Measurements from ENCODE around the gene KIRREL3. TPM values are rescaled to one million over a fixed set of nuclear protein-coding genes. Genes with fewer than 3 reads are reported as not detected.

Gene KIRREL3
- total RNA-seq, 2 donors from 2014 or later = 0.28 TPM; not detected in 1

DNA sequence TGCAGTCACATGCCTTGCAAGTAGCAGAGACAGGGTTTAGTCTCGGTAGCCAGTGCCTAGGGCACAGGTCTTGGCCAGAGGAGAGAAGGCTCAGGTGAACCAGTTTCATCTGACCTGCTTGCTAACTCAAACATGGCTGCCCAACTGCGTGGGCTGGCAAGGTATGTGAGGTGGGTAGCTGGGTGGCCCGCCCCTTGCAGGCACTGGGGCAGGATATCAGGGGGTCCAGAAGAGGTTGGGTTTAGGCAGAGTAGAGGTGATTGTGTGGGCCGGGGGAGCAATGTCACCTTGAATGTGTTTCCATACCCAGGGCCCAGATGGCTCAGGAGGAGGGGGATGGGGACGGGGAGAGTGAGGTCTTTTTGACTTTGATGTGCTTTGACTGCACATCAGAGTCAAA, 607.4 kb downstream of the KIRREL3 start:
- 88% methylated on average over 5 of the region's 5 CpGs for WGBS
- intact Hi-C loops (cut with DNase I) = no loop called here
- Histone ChIP-seq H3K9me3 (no peaks in the 10 kb centered on the region), H3K27me3 (replicated peaks; ENCODE audit: insufficient read depth) (no peaks in the 10 kb centered on the region), H3K36me3 (no peaks in the 10 kb centered on the region), H3K4me3 (no peak overlapping the region), H3K4me1 (replicated peaks) (no peaks in the 10 kb centered on the region), H3K27ac (no peak overlapping the region)
- no peak for DNase-seq (ENCODE audit: low spot score)
- TF ChIP-seq POLR2AphosphoS5 (IDR thresholded peaks at IDR 0.05) (no peak), POLR2A (IDR thresholded peaks at IDR 0.05) (no peak)
- TF ChIP-seq, protein P1, sequence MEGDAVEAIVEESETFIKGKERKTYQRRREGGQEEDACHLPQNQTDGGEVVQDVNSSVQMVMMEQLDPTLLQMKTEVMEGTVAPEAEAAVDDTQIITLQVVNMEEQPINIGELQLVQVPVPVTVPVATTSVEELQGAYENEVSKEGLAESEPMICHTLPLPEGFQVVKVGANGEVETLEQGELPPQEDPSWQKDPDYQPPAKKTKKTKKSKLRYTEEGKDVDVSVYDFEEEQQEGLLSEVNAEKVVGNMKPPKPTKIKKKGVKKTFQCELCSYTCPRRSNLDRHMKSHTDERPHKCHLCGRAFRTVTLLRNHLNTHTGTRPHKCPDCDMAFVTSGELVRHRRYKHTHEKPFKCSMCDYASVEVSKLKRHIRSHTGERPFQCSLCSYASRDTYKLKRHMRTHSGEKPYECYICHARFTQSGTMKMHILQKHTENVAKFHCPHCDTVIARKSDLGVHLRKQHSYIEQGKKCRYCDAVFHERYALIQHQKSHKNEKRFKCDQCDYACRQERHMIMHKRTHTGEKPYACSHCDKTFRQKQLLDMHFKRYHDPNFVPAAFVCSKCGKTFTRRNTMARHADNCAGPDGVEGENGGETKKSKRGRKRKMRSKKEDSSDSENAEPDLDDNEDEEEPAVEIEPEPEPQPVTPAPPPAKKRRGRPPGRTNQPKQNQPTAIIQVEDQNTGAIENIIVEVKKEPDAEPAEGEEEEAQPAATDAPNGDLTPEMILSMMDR (IDR thresholded peaks at IDR 0.05) = no peak

DNA sequence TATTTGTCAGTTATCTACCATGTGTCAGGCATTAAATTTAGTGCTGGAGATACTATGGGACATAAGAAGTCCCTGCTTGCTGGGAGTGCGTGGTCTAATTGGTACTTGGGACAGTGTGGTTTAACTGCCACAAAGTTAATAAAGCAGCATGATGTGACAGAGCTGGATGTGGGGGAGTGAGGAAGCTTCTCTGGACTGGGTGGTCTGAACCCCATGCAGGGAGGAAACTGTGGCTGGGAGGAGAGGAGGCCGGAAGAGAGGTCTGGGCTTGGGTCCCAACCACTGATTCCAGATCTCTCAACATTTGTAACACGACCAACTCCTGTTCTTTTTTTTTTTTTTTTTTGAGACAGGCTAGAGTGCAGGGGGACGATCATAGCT, 607.9 kb downstream of the KIRREL3 start:
- TF ChIP-seq POLR2A (IDR thresholded peaks at IDR 0.05) (no peak), POLR2AphosphoS5 (IDR thresholded peaks at IDR 0.05) (no peak)
- TF ChIP-seq, protein P1 (IDR thresholded peaks at IDR 0.05) = no peak
- no peak for DNase-seq (ENCODE audit: low spot score)
- no peaks in the 10 kb centered on the region for H3K36me3 ChIP-seq
- no peak overlapping the region for H3K4me3 ChIP-seq
- intact Hi-C loops (cut with DNase I) = no loop called here
- H3K27ac ChIP-seq = no peak overlapping the region
- 26% methylated on average over 4 of the region's 4 CpGs for WGBS
- H3K4me1 ChIP-seq (replicated peaks) = no peaks in the 10 kb centered on the region
- H3K27me3 ChIP-seq (replicated peaks; ENCODE audit: insufficient read depth) = no peaks in the 10 kb centered on the region
- H3K9me3 ChIP-seq = no peaks in the 10 kb centered on the region

DNA sequence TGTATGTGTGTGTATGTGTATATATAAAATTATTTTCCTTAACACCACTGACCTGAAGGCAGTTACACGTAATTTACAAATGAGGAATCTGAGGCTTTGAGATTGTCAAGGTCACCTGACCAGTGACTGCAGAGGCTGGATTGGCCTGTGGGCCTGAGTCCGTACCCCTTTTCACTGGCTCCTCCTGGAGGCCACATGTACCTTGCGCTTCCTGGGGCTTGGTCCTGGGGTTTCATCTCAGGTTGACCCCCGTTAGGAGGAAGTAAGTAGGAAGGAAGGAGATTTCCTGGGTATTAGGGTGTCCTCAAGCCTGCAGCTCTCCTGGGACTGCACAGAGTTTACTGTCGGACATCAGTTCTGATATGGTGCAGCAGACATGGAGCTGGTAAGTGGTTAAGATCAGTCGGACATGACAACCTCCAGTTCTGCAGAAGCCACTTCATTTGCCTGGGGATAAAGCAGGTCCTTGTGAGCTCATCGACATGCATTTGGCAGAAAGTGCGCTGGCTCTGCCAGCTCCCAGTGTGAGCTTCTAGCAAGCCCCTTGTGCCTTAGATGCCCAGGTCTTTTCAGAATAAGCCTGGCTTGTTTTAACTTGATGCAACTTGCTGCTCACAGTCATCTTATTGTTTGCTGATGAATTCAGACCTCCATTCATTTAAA, 608.5 kb downstream of the KIRREL3 start:
- Histone ChIP-seq H3K9me3 (no peaks in the 10 kb centered on the region), H3K4me3 (no peak overlapping the region), H3K27ac (no peak overlapping the region), H3K36me3 (no peaks in the 10 kb centered on the region), H3K27me3 (replicated peaks; ENCODE audit: insufficient read depth) (no peaks in the 10 kb centered on the region), H3K4me1 (replicated peaks) (no peaks in the 10 kb centered on the region)
- intact Hi-C loops (cut with DNase I) = no loop called here
- 36% methylated on average over 8 of the region's 8 CpGs for WGBS
- TF ChIP-seq POLR2AphosphoS5 (IDR thresholded peaks at IDR 0.05) (no peak), POLR2A (IDR thresholded peaks at IDR 0.05) (no peak)
- TF ChIP-seq, protein P1 (IDR thresholded peaks at IDR 0.05) = no peak
- no peak for DNase-seq (ENCODE audit: low spot score)

DNA sequence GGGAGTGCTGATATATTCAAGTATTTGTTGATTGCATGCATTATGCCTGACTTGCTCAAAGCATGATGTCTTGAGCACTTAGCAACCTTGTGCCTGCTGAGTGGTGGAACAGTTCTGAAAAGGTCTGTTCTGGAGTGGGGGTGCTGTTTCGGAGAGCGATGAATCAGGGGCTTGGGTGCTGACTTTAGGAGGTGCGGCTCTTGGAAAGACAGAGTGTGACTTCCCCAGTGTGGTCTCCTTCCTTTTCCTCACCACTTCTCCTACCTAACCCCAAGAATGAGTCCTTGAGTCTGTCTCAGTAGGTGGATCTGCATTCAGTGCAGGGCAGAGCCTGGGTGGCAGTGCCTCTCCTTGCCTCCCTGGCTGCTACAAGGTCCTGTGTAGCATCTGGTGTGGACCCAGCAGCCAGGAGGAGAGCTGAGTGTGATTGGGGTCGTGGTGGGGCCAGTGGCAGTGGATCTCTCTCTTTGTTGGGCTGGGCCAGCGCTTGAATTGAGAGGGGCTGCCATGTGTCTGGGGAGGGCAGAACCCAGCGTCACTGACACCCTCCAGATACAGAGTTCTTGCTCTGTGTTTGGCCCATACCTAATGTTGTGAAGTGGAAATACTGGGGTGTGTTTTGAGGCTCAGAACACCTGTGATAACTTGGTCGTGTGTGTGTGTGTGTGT, 609.1 kb downstream of the KIRREL3 start:
- Histone ChIP-seq H3K36me3 (no peaks in the 10 kb centered on the region), H3K4me1 (replicated peaks) (no peaks in the 10 kb centered on the region), H3K9me3 (no peaks in the 10 kb centered on the region), H3K27me3 (replicated peaks; ENCODE audit: insufficient read depth) (no peaks in the 10 kb centered on the region), H3K4me3 (no peak overlapping the region), H3K27ac (no peak overlapping the region)
- WGBS = 72% methylated on average over 7 of the region's 7 CpGs
- no peak for DNase-seq (ENCODE audit: low spot score)
- TF ChIP-seq, protein P1 (IDR thresholded peaks at IDR 0.05) = no peak
- TF ChIP-seq POLR2AphosphoS5 (IDR thresholded peaks at IDR 0.05) (no peak), POLR2A (IDR thresholded peaks at IDR 0.05) (no peak)
- intact Hi-C loops (cut with DNase I) = no loop called here

Measured in prostate gland (tissue), 2 donors.